ENCODE data around the gene EPHB2.

Gene EPHB2

DNA sequence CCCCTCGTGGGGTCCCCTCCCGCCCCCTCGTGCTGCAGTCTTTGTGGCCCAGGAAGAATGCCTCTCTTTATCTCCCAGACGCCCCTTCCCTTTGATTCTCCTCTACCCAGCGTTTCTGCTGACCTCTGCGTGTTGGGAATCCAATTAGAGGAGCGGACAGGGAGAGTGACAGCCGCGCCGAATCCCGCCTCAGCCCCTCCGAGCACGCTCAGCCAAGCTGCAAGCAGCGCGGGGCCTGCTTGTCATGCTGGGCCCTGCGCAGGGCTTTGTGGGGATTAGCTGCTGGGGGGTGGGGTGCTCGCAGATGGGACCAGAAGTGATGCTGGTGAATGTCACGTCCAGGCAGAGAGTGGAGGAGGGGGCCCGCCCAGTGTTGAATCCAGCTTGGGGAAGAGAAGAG is 91.1 kb downstream of the EPHB2 start:
- no peak for DNase-seq (ENCODE audit: low read depth)

DNA sequence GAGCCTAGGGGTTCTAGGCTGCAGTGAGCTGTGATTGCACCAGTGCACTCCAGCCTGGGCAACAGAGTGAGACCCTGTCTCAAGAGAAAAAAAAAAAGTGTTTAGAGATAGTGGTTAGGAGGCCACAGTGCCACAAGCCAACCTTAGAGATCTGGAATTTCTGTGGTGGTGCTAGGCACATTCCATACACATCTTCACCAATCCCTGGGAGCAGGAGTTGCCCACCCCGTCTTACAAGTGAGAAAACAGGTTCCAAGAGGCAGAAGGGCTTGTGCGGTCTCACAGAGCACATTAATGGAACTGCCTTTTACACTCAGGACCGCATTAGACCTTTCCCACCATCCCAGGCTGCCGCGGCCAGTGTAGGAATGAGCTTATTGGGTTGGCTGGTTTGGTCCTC is 93.2 kb downstream of the EPHB2 start:
- DNase-seq (ENCODE audit: low read depth) = no peak

DNA sequence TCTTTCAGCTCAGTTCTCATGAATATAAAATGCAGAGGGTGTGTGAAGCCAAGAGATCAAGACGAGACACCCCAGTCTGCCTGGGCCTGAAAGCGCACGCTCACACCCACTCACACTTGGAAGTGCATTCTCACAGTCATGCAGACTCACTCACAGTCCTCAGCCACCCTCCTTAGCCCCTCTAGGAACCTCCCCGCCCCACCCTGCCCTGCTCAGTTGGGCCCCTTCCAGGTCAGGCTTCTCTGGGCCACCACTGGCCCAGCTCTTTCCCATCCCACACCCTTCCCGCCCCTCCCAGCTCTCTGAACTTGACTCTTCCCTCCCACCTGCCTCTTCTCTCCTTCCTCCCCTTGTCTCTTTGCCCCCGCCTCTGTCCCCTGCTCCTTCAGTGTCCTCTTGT is 93.8 kb downstream of the EPHB2 start:
- DNase-seq (ENCODE audit: low read depth) = no peak

DNA sequence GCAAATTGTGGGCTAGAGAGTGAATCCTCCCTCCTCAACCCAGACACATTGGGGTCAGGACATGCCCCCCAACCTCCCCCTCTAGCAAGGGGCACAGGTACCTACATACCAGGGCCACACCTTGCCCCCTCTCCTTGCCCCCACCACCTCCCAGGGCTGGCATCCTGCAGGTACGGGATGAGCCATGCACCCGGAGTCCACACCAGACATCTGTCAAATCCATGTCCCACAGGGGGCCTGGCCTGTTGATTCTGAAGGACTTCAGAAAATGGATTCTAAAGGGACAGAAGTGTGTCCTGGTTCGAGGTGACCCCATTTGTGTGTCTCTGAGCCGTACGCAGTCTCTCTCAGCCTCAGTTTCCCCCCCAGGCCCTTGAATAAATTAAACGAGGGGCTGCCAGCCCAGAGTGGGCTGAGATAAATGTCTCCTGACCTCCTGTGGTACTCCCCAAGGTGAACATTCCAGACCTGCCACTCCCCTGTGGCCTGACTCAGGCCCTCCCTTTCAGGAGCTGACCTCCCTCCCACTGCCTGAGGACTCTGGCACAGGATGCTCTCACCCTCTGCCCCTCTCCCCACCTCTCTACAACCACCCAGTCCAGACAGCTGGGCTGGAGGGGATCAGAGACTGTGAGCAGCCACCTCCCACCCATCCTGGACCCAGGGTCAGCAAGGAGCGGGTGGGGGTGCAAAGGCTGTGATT is 94.5 kb downstream of the EPHB2 start:
- DNase-seq (ENCODE audit: low read depth) = no peak

DNA sequence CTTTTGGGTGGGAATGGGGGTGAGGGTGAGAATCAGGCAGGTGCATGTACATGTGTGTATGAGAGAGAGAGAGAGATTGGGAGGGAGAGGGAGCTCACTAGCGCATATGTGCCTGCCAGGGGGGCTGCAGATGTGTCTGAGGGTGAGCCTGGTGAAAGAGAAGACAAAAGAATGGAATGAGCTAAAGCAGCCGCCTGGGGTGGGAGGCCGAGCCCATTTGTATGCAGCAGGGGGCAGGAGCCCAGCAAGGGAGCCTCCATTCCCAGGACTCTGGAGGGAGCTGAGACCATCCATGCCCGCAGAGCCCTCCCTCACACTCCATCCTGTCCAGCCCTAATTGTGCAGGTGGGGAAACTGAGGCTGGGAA is 95.0 kb downstream of the EPHB2 start:
- no peak for DNase-seq (ENCODE audit: low read depth)

DNA sequence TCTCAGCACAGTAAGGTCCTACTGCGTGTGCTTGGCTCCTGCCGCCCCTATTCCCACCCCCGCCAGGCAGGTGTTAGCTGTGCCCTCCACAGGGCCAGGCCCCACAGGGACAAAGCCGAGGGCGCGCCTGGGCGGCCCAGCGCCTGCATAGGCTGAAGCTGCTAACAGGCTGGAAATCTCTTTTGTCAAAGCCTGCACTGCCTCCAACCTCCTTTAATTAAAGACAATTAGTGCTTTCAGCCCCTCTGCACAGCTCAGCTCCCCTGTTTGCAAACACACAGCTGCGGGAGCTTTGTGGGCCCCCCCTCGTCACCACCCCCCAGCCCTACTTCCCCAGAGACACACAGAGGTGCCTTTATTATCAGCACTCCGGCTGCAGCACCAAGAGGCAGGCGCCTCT is 95.9 kb downstream of the EPHB2 start:
- DNase-seq (ENCODE audit: low read depth) = no peak

DNA sequence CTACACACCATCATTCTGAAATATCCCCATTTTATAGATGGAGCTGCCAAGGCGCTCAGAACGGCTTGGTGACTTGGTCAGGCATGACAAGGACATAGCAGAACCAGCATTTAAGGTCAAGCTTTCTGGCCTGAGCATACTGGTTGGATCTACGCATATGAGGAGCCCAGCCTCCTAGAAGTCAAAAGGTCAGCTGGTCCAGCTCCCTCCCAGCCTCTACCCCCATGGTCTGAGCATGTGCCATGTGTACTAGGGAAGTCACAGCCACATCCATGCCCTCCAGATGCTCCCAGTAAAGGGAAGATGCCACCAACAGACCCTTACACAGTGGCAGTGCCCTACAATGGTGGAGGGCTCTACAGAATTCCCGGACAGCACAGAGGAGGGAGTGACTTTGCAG is 96.7 kb downstream of the EPHB2 start:
- no peak for DNase-seq (ENCODE audit: low read depth)

DNA sequence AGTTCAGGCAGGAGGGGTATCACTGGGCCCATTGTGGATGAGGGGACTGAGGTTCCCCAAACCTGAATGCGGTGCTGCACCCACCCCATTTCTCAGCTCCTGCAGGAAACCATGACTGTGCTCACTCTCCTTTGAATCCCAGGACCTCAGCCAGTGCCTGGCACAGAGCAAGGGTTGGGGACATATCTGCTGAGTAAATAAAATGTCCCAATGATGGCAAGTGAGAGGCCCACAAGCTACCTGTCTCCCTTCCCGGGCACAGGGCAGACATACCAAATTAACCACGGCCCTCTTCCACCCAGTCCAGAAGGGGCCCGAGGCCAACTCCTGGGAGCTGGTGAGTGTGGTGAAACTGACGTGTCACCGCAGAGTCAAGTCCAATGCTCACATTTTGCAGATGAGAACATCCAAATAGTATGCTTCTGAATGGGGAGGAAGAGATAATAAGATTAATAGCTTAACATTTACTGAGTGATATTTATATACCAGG is 97.6 kb downstream of the EPHB2 start:
- DNase-seq (ENCODE audit: low read depth) = no peak

DNA sequence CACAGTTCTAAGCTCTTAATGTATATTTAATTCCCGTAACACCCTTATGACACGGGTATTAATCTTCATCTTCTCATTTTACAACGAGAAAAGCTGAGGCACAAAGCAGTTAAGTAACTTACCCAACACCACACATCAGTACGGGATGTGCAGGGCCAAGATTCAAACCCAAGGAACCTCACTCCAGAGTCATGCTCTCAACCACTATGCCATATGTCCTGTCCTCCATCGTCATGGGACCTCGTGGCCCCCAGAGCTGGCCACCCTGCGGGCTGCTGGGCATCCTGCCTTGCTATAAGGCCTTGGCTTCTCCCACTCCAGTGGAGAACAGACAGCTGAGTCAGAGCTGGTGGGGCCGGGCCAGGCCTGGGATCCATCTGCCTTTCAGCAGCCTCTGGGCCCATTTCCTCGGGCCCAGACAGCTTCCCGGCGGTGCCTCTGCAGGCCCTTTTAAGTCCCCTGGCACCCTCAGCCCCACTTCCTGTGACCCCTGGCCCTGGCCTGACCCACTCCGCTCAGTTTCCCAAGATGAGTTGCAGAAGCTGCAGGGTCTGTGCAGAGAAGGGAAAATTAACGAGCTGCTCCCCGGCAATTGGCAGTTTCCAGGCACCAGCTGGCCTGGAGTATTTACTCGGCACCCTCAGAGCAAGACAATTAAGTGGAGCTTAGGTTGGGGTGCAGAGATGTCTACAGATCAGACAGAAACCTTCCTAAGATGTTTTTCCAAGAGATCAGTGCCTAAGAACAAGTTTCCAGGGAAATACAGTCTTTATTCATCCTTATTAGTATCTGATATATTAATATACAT is 98.2 kb downstream of the EPHB2 start:
- DNase-seq (ENCODE audit: low read depth) = no peak

DNA sequence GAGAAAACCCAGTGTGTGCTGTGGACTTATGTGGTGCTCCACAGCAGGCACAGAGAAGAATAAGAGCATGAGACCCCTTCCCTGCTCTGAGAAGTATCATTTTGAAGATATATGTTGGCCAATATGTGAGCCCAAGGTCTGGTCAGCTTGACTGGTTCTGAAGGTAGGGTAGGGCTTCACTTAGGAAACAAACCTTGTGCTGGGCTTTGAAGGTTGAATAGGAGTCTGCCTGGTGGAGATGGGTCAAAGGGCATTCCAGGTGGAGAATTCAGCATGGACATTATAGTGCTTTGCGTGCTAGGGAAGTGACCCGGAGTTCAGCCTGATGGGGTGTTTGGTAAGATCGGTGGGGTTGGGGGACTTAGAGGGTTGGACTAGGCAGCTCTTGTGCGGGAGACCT is 99.1 kb downstream of the EPHB2 start:
- DNase-seq (ENCODE audit: low read depth) = no peak

DNA sequence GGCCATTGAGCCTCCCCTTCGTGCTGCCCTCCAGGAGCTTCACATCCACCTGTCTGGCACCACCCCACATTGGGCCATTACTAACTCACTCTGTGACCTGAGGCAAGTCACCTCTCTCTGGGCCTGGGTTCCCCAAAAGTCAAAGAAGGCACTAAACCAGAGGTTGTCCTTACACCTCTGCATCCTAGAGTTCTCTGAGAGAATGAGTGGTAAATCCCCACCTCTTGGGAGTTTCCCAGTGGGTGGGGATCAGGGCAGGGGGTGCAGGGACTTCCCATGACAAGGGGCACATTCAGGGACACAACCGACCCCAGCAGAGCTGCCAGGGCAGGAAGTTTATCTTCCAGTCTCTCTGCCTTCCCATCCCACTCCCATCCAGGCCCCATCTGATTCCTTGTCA is 99.7 kb downstream of the EPHB2 start:
- no peak for DNase-seq (ENCODE audit: low read depth)

DNA sequence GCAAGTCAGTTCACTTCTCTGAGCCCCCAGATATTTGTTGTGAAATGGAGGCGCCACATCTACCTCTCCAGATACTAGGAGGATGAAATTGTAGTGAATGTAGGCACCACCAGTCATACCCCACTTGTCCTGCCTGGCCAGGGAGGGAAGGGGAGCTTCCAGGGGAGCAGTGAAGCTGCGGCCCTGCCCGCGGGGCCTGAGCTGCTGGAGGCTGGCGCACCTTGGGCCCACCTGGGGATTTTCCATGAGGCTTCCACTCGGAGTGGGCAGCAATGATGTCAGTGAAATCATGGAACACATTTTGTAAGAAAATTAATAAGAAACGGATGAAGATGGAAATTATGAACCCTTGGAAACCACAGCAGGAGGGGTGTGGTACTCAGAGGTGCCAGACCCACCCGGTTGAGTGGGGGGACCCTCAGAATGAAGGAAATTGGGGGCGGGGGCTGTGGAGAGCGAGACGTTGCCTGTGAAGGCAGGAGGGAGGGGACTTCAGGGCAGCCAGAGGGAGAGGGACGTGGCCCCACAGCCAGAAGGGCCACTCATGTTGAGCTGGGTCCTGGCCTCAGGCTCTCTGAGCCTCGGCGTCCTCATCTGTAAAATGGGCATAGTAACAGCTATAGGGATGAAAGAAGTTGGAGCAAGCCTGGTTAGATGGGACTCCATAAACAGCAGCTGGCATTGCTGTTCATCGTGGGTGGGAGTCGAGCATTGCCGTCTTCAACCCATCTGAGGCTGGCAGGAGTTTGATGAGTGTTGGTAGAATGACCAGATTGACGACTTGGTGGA is 101.6 kb downstream of the EPHB2 start:
- DNase-seq (ENCODE audit: low read depth) = no peak

DNA sequence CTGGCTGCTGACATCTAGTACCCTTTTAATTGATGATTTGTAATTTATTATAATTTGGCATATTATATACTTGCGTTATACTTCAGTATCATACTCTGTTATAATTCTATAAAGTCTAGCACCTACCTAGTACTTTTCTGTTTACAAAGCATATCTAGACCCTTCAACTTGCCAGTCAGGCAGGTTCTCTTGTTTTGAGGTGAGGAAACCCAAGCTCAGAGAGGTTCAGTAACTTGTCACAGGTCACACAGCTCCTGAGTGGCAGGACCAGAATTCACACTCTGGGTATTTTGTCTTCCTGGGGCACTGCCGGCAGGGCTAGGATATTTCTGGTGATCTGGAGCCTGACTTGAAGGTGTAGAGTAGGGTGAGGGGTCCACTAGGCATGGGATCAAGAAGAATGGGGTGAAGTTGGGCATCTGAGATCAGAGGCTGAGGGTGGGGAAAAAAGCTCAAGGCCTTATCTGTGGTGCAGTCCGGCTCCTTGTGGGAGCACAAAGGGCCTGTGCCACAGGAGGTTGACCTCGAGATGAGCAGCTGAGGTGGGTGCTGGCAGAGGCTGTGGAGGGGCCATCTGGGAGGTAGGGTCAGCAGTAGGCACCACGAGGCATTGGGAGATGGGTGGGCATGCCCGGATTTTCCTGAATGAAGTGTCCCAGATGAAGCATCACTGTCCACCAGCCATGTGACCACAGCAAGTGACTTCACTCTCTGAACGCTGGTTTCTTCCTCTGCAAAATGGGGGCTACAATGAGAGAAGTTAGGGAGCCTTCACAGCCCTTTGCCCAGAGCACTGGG is 102.6 kb downstream of the EPHB2 start:
- no peak for DNase-seq (ENCODE audit: low read depth)

DNA sequence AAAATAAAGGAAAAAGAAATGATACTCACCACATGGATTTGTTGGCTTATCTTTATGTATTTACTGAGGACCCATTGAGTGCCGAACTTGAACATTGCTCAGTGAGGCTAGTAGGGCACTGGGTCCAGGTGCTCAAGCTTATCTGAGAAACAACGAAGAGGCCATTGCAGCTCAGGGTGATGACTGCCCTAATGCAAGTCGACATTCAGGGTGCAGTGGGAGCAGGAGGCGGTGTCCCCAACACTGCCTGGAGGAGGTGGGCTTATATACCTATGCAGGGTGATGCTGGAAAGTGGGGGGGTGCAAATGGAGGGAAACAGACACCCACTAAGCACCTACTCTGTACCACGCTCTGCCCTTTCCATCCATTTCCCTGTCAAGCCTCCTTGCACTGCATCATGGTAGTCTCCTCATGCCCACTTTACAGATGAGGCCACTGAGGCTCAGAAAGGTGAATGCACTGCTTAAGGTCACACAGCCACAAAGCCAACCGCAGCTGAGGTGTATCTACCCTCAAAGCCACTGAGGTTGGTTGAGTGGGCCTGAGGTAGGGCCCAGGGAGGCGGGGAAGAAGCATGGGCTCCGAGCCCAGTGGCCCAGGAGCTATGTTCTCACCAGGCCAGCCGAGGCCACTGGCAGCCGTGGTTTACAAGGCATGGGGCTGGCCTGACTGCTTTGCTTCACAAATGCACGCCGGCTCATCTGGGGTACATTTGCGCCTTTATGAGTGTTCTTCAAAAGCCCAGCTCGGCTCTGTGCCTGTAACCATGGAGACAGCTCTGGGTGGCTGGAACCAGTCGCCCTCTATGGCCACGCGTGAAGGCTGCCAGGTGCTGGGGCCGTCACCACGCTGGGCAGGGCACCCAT is 103.8 kb downstream of the EPHB2 start:
- no peak for DNase-seq (ENCODE audit: low read depth)

DNA sequence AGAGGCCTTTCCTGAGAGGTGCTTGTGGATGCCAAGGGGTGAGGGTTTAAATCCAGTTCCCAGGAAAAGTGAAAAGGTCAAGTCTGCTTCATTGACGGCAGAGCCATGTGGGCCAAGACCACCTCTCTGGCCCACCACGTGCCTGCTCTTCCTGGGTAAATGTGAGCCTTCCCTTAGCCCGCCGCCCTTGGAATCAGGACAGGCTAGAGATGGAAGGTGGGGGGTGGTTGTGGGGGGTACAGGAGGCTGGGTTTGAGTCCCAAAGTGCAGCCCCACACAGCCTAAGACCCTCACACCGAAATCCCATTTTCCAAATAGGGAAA is 104.4 kb downstream of the EPHB2 start:
- DNase-seq (ENCODE audit: low read depth) = no peak

DNA sequence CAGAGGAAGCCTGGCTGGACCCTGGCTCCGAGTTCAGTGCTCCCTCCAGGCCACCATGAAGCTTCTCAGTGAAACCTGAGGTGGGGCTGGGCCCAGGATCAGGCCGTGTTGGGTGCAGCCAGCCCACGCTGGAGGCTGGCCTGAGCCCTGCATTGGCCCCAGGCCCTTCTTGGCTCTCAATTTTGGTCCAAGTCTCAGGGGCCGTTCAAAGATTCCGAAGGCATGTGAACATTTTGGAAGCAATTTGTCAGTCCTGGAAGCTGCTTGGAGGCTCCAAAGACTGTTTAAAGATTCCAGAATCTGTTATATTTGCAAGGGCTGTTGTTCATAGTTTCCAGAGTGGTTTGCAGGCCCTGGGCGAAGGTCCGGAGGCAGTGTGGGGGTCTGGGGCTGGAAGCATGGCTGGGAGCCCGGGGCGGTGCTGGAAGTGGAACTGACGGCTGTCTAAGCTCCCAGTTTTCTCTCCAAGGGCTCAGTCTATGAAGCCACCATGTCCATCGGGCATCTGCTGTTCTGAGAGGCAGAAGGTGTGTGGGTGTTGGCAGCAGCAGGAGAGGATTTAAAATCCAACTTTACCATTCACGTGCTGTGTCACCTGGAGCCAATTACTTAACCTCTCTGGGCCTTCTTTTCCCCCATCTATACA is 104.9 kb downstream of the EPHB2 start:
- DNase-seq (ENCODE audit: low read depth) = no peak

DNA sequence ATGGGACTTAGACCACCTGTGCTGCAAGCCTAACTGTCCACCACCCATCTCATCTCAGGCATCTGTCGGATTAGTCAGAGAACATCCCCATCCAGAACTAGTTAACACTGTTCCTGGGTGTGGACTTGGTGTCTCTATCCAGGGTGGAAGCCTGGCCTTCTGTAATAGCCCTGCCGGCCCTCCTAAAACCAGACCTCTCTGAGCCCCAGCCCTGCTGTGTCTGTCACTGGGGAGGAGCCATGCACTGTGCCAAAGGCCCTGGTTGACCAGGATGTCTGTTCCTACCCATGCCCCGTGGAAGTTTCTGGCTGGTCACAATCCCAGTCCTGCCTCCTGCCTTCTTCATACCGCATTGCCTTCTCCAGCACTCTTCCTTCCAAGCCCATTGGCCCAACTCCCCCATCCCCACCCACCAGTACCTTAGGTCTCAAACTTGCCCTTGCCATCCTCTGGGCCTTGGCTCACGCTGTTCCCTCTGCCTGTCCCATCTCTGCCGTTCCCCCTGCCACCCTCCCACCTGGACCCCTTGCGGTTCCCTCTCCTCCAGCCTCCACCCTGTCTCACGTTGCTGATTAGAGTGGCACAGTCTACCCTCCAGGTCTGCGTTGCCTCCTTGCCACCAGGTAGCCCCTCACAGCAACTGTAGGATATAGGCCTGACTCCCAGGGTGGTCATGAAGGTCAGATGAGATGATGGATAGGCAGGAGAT is 105.6 kb downstream of the EPHB2 start:
- no peak for DNase-seq (ENCODE audit: low read depth)

DNA sequence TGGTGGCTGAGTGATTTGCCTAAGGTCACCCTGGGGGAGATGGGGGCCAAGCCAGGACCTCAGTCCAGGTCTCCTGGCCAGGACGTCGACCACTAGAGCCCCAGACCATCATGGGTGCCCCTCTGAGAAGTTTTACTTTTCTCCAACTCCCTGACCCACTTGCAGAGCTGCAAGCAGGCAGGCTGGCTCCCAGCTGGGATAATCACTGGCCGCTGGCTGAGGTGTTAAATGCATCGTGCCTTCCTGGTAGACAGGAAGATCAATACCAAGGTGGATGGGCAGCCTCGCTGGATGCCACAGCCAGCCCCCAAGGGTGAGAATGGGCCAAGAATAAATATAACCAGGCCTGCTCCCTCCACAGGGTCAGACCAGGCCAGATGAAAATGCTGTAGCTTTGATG is 106.2 kb downstream of the EPHB2 start:
- no peak for DNase-seq (ENCODE audit: low read depth)

DNA sequence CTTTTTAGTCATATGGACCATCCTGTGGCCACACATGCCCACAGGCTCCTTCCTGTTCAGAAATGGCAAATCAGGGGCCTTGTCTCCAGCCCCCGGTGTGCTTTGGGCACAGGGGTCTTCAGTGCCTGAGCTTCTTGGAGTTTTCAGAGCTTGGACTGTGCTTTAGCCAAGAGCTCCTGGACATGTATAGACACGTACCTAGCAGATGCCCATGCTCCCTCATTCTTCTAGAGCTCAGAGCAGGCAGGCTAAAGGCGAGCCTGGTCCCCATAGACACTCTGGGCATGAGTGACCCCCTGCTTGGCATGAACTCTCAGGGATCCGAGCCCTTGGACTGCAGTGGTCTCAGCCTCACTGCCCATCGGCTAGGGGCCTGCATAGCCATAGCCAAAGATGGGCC is 106.8 kb downstream of the EPHB2 start:
- no peak for DNase-seq (ENCODE audit: low read depth)

Measured in non-pigmented ciliary epithelial cell (primary cell).